ENCODE measurements around the gene KCNQ1.

Gene KCNQ1

GRCh38 chr11:2565447-2566222, 120.8 kb downstream of the KCNQ1 start:
- H3K9me3 ChIP-seq (ENCODE audit: control insufficient read depth, low read length), result no peaks in the 10 kb centered on the region
- 86% methylated on average over 13 of the region's 13 CpGs for WGBS
- peaks cover 0 to 27% of the 10 kb centered on the region in 2 experiments for H3K27me3 ChIP-seq (ENCODE audit: control insufficient read depth in 1 of 2, insufficient read depth in 1 of 2, low read length in 2 of 2)

DNA sequence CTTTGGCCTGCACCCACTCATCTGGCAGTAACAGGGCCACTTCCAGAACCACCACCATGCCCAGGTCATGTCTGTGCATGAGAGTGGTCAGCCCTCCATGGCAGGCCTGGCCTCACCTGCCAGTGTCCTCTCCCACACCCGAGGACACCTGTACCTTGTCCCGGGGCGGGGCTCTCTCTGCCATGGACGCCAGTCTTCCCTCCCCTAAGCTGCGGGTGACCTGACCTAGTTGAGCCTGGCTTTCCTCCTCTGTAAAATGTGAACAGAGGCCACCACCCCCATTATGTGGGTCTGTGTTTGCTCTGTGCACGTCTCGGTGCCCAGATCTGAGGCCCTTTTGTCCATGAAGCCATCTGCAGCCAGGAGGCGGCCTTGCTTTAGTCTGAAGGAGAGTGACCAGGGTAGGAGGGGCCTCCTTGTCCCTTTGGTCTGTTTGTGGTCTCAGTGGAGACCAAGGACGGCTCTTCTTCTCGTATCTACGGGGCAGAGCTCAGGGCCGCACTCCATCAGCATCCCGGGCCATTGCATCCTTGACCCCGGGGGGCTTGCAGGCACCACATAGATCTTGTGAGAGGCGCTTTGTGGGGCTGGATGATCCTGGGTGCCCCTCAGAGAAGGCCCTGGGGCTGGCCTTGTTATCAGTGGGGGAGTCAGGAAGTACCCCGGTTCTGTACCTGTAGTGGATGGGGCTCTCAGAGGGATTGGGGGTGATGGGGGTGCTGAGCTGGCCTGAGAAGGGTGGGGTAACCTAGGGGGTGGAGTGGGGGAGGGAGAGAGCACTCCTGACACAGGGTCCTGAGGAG, 121.6 kb downstream of the KCNQ1 start:
- 85% methylated on average over 16 of the region's 16 CpGs for WGBS
- Histone ChIP-seq H3K9ac (ENCODE audit: low read length) (no peak overlapping the region), H2BK5ac (ENCODE audit: low read depth, low read length, poor library complexity, severe bottlenecking) (no peak overlapping the region), H3K4me1 (ENCODE audit: control insufficient read depth, insufficient read depth, low read depth, low read length) (peaks cover 2% of the 10 kb centered on the region), H3K36me3 (ENCODE audit: control insufficient read depth in 1 of 2, insufficient read depth in 2 of 2, low read depth in 1 of 2, low read length in 2 of 2) (no peaks in the 10 kb centered on the region), H3K4me2 (ENCODE audit: low read length, poor library complexity, severe bottlenecking) (no peak overlapping the region), H3K23ac (ENCODE audit: low read length in 2 of 2) (no peak overlapping the region), H3K4ac (ENCODE audit: low read depth in 1 of 2, low read length in 2 of 2) (no peak overlapping the region), H3K14ac (ENCODE audit: low read length in 2 of 2) (no peak overlapping the region), H3K79me1 (replicated peaks; ENCODE audit: low read length, poor library complexity, severe bottlenecking) (no peaks in the 10 kb centered on the region), H2AK5ac (ENCODE audit: low read length, severe bottlenecking) (no peak overlapping the region), H4K8ac (ENCODE audit: low read length) (no peak overlapping the region), H3K4me3 (ENCODE audit: insufficient read depth in 1 of 2, low read depth in 1 of 2, low read length in 2 of 2) (no peak overlapping the region), H2BK15ac (ENCODE audit: low read depth, poor library complexity, severe bottlenecking) (no peak overlapping the region), H3K27me3 (ENCODE audit: control insufficient read depth in 1 of 2, insufficient read depth in 1 of 2, low read length in 2 of 2) (peaks cover 0 to 27% of the 10 kb centered on the region in 2 experiments), H2BK120ac (ENCODE audit: low read depth, low read length) (no peak overlapping the region), H3K9me3 (ENCODE audit: control insufficient read depth, low read length) (no peaks in the 10 kb centered on the region), H3K18ac (ENCODE audit: low read depth in 1 of 2, low read length in 2 of 2) (no peak overlapping the region), H4K91ac (ENCODE audit: low read length) (no peak overlapping the region), H3K27ac (ENCODE audit: low read length, poor library complexity, severe bottlenecking) (no peak overlapping the region), H2BK12ac (ENCODE audit: low read length in 2 of 2) (no peak overlapping the region), H2AFZ (ENCODE audit: low read depth, low read length) (no peak overlapping the region)
- DNase-seq, result no peak

More at GRCh38 chr11:2565447-2566222, 120.8 kb downstream of the KCNQ1 start:
- Histone ChIP-seq H3K18ac (ENCODE audit: low read depth in 1 of 2, low read length in 2 of 2) (no peak overlapping the region), H2AK5ac (ENCODE audit: low read length, severe bottlenecking) (no peak overlapping the region), H2BK12ac (ENCODE audit: low read length in 2 of 2) (no peak overlapping the region), H2BK5ac (ENCODE audit: low read depth, low read length, poor library complexity, severe bottlenecking) (no peak overlapping the region), H3K36me3 (ENCODE audit: control insufficient read depth in 1 of 2, insufficient read depth in 2 of 2, low read depth in 1 of 2, low read length in 2 of 2) (no peaks in the 10 kb centered on the region), H3K4me2 (ENCODE audit: low read length, poor library complexity, severe bottlenecking) (no peak overlapping the region), H2BK120ac (ENCODE audit: low read depth, low read length) (no peak overlapping the region), H3K23ac (ENCODE audit: low read length in 2 of 2) (no peak overlapping the region), H3K4me1 (ENCODE audit: control insufficient read depth, insufficient read depth, low read depth, low read length) (peaks cover 2% of the 10 kb centered on the region), H3K79me1 (replicated peaks; ENCODE audit: low read length, poor library complexity, severe bottlenecking) (no peaks in the 10 kb centered on the region), H4K8ac (ENCODE audit: low read length) (no peak overlapping the region), H3K14ac (ENCODE audit: low read length in 2 of 2) (no peak overlapping the region), H4K91ac (ENCODE audit: low read length) (no peak overlapping the region), H3K4ac (ENCODE audit: low read depth in 1 of 2, low read length in 2 of 2) (no peak overlapping the region), H3K4me3 (ENCODE audit: insufficient read depth in 1 of 2, low read depth in 1 of 2, low read length in 2 of 2) (no peak overlapping the region), H3K9ac (ENCODE audit: low read length) (no peak overlapping the region), H2AFZ (ENCODE audit: low read depth, low read length) (no peak overlapping the region), H3K27ac (ENCODE audit: low read length, poor library complexity, severe bottlenecking) (no peak overlapping the region), H2BK15ac (ENCODE audit: low read depth, poor library complexity, severe bottlenecking) (no peak overlapping the region)
- no peak for DNase-seq

GRCh38 chr11:2567026-2567671, 122.3 kb downstream of the KCNQ1 start:
- H3K18ac ChIP-seq (ENCODE audit: low read depth in 1 of 2, low read length in 2 of 2), result no peak overlapping the region
- no peak overlapping the region for H3K4me3 ChIP-seq (ENCODE audit: insufficient read depth in 1 of 2, low read depth in 1 of 2, low read length in 2 of 2)
- H3K23ac ChIP-seq (ENCODE audit: low read length in 2 of 2), result no peak overlapping the region
- no peak overlapping the region for H4K8ac ChIP-seq (ENCODE audit: low read length)
- no peak overlapping the region for H3K4ac ChIP-seq (ENCODE audit: low read depth in 1 of 2, low read length in 2 of 2)
- H3K4me2 ChIP-seq (ENCODE audit: low read length, poor library complexity, severe bottlenecking), result no peak overlapping the region
- no peak overlapping the region for H2AK5ac ChIP-seq (ENCODE audit: low read length, severe bottlenecking)
- peaks cover 2% of the 10 kb centered on the region for H3K4me1 ChIP-seq (ENCODE audit: control insufficient read depth, insufficient read depth, low read depth, low read length)
- H2BK5ac ChIP-seq (ENCODE audit: low read depth, low read length, poor library complexity, severe bottlenecking), result no peak overlapping the region
- H2BK12ac ChIP-seq (ENCODE audit: low read length in 2 of 2), result no peak overlapping the region
- no peak for DNase-seq
- no peak overlapping the region for H3K9ac ChIP-seq (ENCODE audit: low read length)
- peaks cover 0 to 27% of the 10 kb centered on the region in 2 experiments for H3K27me3 ChIP-seq (ENCODE audit: control insufficient read depth in 1 of 2, insufficient read depth in 1 of 2, low read length in 2 of 2)
- H3K14ac ChIP-seq (ENCODE audit: low read length in 2 of 2), result peak overlapping the region in 1 of 2 experiments; percentile 29
- no peak overlapping the region for H2BK15ac ChIP-seq (ENCODE audit: low read depth, poor library complexity, severe bottlenecking)
- 80% methylated on average over 4 of the region's 5 CpGs for WGBS
- no peaks in the 10 kb centered on the region for H3K9me3 ChIP-seq (ENCODE audit: control insufficient read depth, low read length)
- no peaks in the 10 kb centered on the region for H3K79me1 ChIP-seq (replicated peaks; ENCODE audit: low read length, poor library complexity, severe bottlenecking)
- no peak overlapping the region for H4K91ac ChIP-seq (ENCODE audit: low read length)
- H3K27ac ChIP-seq (ENCODE audit: low read length, poor library complexity, severe bottlenecking), result no peak overlapping the region
- H3K36me3 ChIP-seq (ENCODE audit: control insufficient read depth in 1 of 2, insufficient read depth in 2 of 2, low read depth in 1 of 2, low read length in 2 of 2), result no peaks in the 10 kb centered on the region
- no peak overlapping the region for H2AFZ ChIP-seq (ENCODE audit: low read depth, low read length)
- H2BK120ac ChIP-seq (ENCODE audit: low read depth, low read length), result no peak overlapping the region

- DNase-seq, result no peak
- Histone ChIP-seq H3K4me1 (ENCODE audit: control insufficient read depth, insufficient read depth, low read depth, low read length) (peaks cover 2% of the 10 kb centered on the region), H2BK120ac (ENCODE audit: low read depth, low read length) (no peak overlapping the region), H2AFZ (ENCODE audit: low read depth, low read length) (no peak overlapping the region), H4K8ac (ENCODE audit: low read length) (no peak overlapping the region), H3K18ac (ENCODE audit: low read depth in 1 of 2, low read length in 2 of 2) (no peak overlapping the region), H3K23ac (ENCODE audit: low read length in 2 of 2) (no peak overlapping the region), H3K4ac (ENCODE audit: low read depth in 1 of 2, low read length in 2 of 2) (no peak overlapping the region), H3K79me1 (replicated peaks; ENCODE audit: low read length, poor library complexity, severe bottlenecking) (no peaks in the 10 kb centered on the region), H3K27me3 (ENCODE audit: control insufficient read depth in 1 of 2, insufficient read depth in 1 of 2, low read length in 2 of 2) (peaks cover 0 to 18% of the 10 kb centered on the region in 2 experiments), H3K4me2 (ENCODE audit: low read length, poor library complexity, severe bottlenecking) (no peak overlapping the region), H3K9me3 (ENCODE audit: control insufficient read depth, low read length) (no peaks in the 10 kb centered on the region), H3K14ac (ENCODE audit: low read length in 2 of 2) (no peak overlapping the region), H4K91ac (ENCODE audit: low read length) (no peak overlapping the region), H3K27ac (ENCODE audit: low read length, poor library complexity, severe bottlenecking) (no peak overlapping the region), H3K36me3 (ENCODE audit: control insufficient read depth in 1 of 2, insufficient read depth in 2 of 2, low read depth in 1 of 2, low read length in 2 of 2) (no peaks in the 10 kb centered on the region), H2BK15ac (ENCODE audit: low read depth, poor library complexity, severe bottlenecking) (peak overlapping the region; percentile 23), H2BK5ac (ENCODE audit: low read depth, low read length, poor library complexity, severe bottlenecking) (no peak overlapping the region), H3K9ac (ENCODE audit: low read length) (no peak overlapping the region), H2AK5ac (ENCODE audit: low read length, severe bottlenecking) (no peak overlapping the region), H3K4me3 (ENCODE audit: insufficient read depth in 1 of 2, low read depth in 1 of 2, low read length in 2 of 2) (no peak overlapping the region), H2BK12ac (ENCODE audit: low read length in 2 of 2) (no peak overlapping the region)
- 91% methylated on average over 14 of the region's 14 CpGs for WGBS
Observed at GRCh38 chr11:2569321-2569721, 124.5 kb downstream of the KCNQ1 start.

All from mesenchymal stem cell (in vitro differentiated cells and primary cell).